Stimulated activated CD4-positive, alpha-beta T cell treated with anti-CD3 and anti-CD28 coated beads, Interleukin-1b, Interleukin-23, amount 100 ng/mL, for 1 hour (primary cell): Measurements from ENCODE around the gene SNX33.
"Not testable (repeated sequence)": the region's sequence is repeated elsewhere in the genome, so short reads cannot be mapped to it uniquely, and the experiment has no call there.

Source experiments
- DNase-seq, 2 donors: peaks; one replicate each; pipeline ENCODE4 v3.0.0-alpha.2; 2020; ENCODE audit warnings: low read depth in 2 of 2

SNX33 gene

GRCh38 chr15:75683646-75684312, 36.1 kb downstream of the SNX33 start:
- peak; percentile 21 to 44 for DNase-seq

GRCh38 chr15:75684648-75685047, 36.9 kb downstream of the SNX33 start:
- DNase-seq, result no peak

GRCh38 chr15:75685195-75685594, 37.5 kb downstream of the SNX33 start:
- no peak for DNase-seq

- peak; percentile 59 to 65 for DNase-seq
Observed at GRCh38 chr15:75686212-75686642, 38.5 kb downstream of the SNX33 start.

GRCh38 chr15:75687486-75688277, 40.0 kb downstream of the SNX33 start:
- DNase-seq, result no peak

- DNase-seq, result no peak
Observed at GRCh38 chr15:75688278-75688557, 40.5 kb downstream of the SNX33 start.

GRCh38 chr15:75688831-75689230, 41.1 kb downstream of the SNX33 start:
- no peak for DNase-seq

- DNase-seq, result not testable (repeated sequence)
Observed at GRCh38 chr15:75689429-75689828, 41.7 kb downstream of the SNX33 start.

GRCh38 chr15:75692311-75692710, 44.6 kb downstream of the SNX33 start:
- DNase-seq, result not testable (repeated sequence)

GRCh38 chr15:75693028-75693427, 45.3 kb downstream of the SNX33 start:
- not testable (repeated sequence) for DNase-seq

GRCh38 chr15:75693501-75694240, 46.0 kb downstream of the SNX33 start:
- DNase-seq, result no peak

- DNase-seq, result no peak
Observed at GRCh38 chr15:75694241-75695182, 46.8 kb downstream of the SNX33 start.

GRCh38 chr15:75695220-75695619, 47.5 kb downstream of the SNX33 start:
- DNase-seq, result no peak

GRCh38 chr15:75695634-75696310, 48.1 kb downstream of the SNX33 start:
- no peak for DNase-seq

- DNase-seq, result no peak
Observed at GRCh38 chr15:75696311-75696720, 48.6 kb downstream of the SNX33 start.

GRCh38 chr15:75696854-75697259, 49.1 kb downstream of the SNX33 start:
- DNase-seq, result no peak

- no peak for DNase-seq
Observed at GRCh38 chr15:75697523-75697922, 49.8 kb downstream of the SNX33 start.

GRCh38 chr15:75697974-75698747, 50.4 kb downstream of the SNX33 start:
- DNase-seq, result not testable (repeated sequence)

- not testable (repeated sequence) for DNase-seq
Observed at GRCh38 chr15:75699517-75699916, 51.8 kb downstream of the SNX33 start.
